Right lobe of liver (tissue), 6 donors: ENCODE results near the gene SELPLG. TPM values are rescaled to one million over a fixed set of nuclear protein-coding genes. Genes with fewer than 3 reads are reported as not detected.
"Not testable (repeated sequence)": the region's sequence is repeated elsewhere in the genome, so short reads cannot be mapped to it uniquely, and the experiment has no call there.

Experiments
- ATAC-seq, 4 donors: fragments of 200-7000 bp; cut with Tn5 transposase; one replicate each; pipeline ENCODE4 v1.9.1; 2020; ENCODE audit warnings: mild to moderate bottlenecking in 4 of 4, moderate library complexity in 4 of 4
- DNase-seq, 3 donors: peaks; one replicate each; pipeline ENCODE4 v3.0.0-alpha.2; 2020
- H3K27ac ChIP-seq, 3 donors: fragments of 200-600 bp; one replicate each; pipeline ENCODE4 v1.8.0; 2022
- H3K27me3 ChIP-seq, 2 donors: fragments of 200-600 bp; one replicate each; pipeline ENCODE4 v1.8.0; 2022
- H3K36me3 ChIP-seq, 4 donors: fragments of 200-600 bp; sonication (generic) in 1 of 4; one replicate each; pipeline versions ENCODE4 v1.5.1 to v1.8.0; 2017 to 2022; ENCODE audit warnings: control low read depth in 1 of 4
- H3K4me1 ChIP-seq, 4 donors: fragments of 200-600 bp; sonication (generic) in 1 of 4; one replicate each; pipeline versions ENCODE4 v1.5.1 to v1.8.0; 2017 to 2022; ENCODE audit warnings: control low read depth in 1 of 4
- H3K4me3 ChIP-seq, 3 donors: fragments of 200-600 bp; one replicate each; pipeline ENCODE4 v1.8.0; 2022
- H3K9me3 ChIP-seq, 4 donors: fragments of 200-600 bp; sonication (generic) in 1 of 4; one replicate each; pipeline versions ENCODE4 v1.5.1 to v1.8.0; 2017 to 2022; ENCODE audit warnings: control low read depth in 1 of 4
- CTCF ChIP-seq, 4 donors: fragments of 200-600 bp in 3 of 4; fragments of 450-650 bp in 1 of 4; IDR thresholded peaks; one replicate each; pipeline versions ENCODE4 v1.5.1 to v1.8.0; 2016 to 2022; ENCODE audit warnings: antibody characterized with exemption in 4 of 4, mild to moderate bottlenecking in 2 of 4
- POLR2A ChIP-seq: fragments of 450-650 bp; IDR thresholded peaks from one replicate; pipeline ENCODE4 v1.6.1; 2017; ENCODE audit warnings: antibody characterized with exemption, mild to moderate bottlenecking
- WGBS: methylation state at CpG from one replicate; pipeline ENCODE4 v1.1.6; 2018; ENCODE audit warnings: low coverage, low lambda C conversion rate; ENCODE audit not compliant: insufficient coverage; ENCODE audit errors: missing lambda C conversion rate; 5-methylcytosine and 5-hydroxymethylcytosine counted together
- intact Hi-C, 2 donors: fragments of 100-400 bp; cut with DNase I; formaldehyde crosslinking; loops; one replicate each; pipeline versions ENCODE4 v1.11.2 to v1.14.1; 2022
- total RNA-seq, 6 experiments: library from RNA; depleted of rRNA in 2 of 6; stranded (reverse); fragments of >200 nt in 2 of 6; fragmentation: NEBNext Ultra II Directional in 3 of 6; extraction: Animal tissue kit (Norgen Biotek cat#: 25700) in 3 of 6; gene quantifications; one replicate each; pipeline versions ENCODE4 v1.1.0 to v1.2.4, GENCODE V29; 2016 to 2023
- donor health status: DM: no; HTN: yes; CAD: no.
- donor health status: DM: no; HTN: no; CAD: no.
- donor health status: DM: no; HTN: no; CAD: no.
- donor health status: DM: no; HTN: yes; CAD: no.
- donor health status: DM: no; HTN: yes; CAD: no.

Gene SELPLG
- total RNA-seq, 6 experiments from 2014 or later = 1.5 to 6.0 (median 3.1) TPM

DNA sequence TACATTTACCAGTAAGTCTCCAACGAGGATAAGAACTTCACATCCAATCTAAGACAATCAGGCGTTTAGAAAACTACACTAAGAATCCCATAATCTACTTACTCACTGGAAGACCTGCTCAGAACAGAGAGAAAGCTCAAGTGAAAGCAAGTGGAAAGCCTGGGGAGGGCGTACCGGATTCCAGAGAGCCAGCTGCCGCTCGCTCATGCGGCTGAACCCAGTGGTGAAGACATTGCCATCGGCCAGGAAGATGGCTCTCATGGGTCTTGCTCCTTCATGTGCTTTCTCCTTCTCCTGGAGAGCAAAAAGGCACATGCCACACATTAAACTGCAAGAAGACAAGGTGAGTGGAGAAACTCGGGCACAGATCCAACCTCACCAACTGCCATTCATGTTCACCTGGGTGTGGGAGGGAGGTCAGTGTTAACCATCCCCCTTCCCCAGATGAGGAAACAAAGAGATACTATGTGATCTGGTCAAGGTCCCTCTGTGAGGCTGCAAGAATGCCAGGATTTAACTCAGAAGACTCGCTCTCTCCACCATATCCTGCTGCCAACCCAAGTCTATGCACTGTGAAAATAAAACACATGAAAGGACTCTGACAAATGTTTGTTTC, 23.5 kb upstream of the SELPLG start:
- H3K36me3 ChIP-seq = peaks cover 0 to 23% (median 9%) of the 10 kb centered on the region in 4 donors
- no peaks in the 10 kb centered on the region for H3K9me3 ChIP-seq
- peaks cover 0 to 3% (median 0%) of the 10 kb centered on the region in 4 donors for H3K4me1 ChIP-seq
- TF ChIP-seq CTCF (IDR thresholded peaks at IDR 0.05) (no peak), POLR2A (no peak)
- no peaks in the 10 kb centered on the region for H3K27me3 ChIP-seq
- 95% methylated on average over 9 of the region's 10 CpGs for WGBS
- ATAC-seq = no peak
- intact Hi-C loops = loop anchor here in 1 of 2 donors (10.0 kb wide), 1 partner anchor 138 kb away; no protein-coding TSS in a partner anchor
- no peak overlapping the region for H3K4me3 ChIP-seq
- no peak for DNase-seq
- H3K27ac ChIP-seq = no peak overlapping the region

GRCh38 chr12:108656247-108656646, 22.6 kb upstream of the SELPLG start:
- intact Hi-C loops = loop anchor here in 1 of 2 donors (10.0 kb wide), 1 partner anchor 139 kb away; no protein-coding TSS in a partner anchor
- not testable (repeated sequence) for ATAC-seq, H3K9me3 ChIP-seq, H3K27ac ChIP-seq, H3K4me1 ChIP-seq, DNase-seq, H3K27me3 ChIP-seq, H3K4me3 ChIP-seq
- 100% methylated on average over 4 of the region's 24 CpGs for WGBS
- peaks cover 0 to 29% (median 13%) of the 10 kb centered on the region in 4 donors for H3K36me3 ChIP-seq

GRCh38 chr12:108655812-108656175, 22.1 kb upstream of the SELPLG start:
- no CpG with 5 or more reads among the region's 28 CpGs for WGBS
- H3K36me3 ChIP-seq = peaks cover 0 to 31% (median 14%) of the 10 kb centered on the region in 4 donors

DNA sequence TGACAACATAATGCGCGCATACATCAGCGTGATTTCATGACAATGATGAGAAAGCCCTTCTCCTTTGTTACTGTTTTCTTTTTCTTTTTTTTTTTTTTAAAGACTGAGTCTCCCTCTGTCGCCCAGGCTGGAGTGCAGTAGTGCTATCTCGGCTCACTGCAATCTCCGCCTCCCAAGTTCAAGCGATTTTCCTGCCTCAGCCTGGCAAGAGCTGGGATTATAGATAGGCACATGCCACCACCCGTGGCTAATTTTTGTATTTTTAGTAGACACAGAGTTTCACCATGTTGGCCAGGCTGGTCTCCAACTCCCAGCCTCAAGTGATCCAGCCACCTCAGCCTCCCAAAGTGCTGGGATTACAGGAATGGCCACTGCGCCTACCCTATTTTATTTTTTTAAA, 20.9 kb upstream of the SELPLG start:
- not testable (repeated sequence) for DNase-seq, H3K27me3 ChIP-seq, H3K4me1 ChIP-seq, H3K9me3 ChIP-seq, H3K4me3 ChIP-seq, H3K27ac ChIP-seq, ATAC-seq
- WGBS = 87% methylated on average over 8 of the region's 9 CpGs
- intact Hi-C loops = loop anchor here in 1 of 2 donors (10.0 kb wide), 1 partner anchor 140 kb away; no protein-coding TSS in a partner anchor
- peaks cover 0 to 31% (median 14%) of the 10 kb centered on the region in 4 donors for H3K36me3 ChIP-seq

More at GRCh38 chr12:108655812-108656175, 22.1 kb upstream of the SELPLG start:
- H3K27me3 ChIP-seq, H3K27ac ChIP-seq, ATAC-seq, H3K9me3 ChIP-seq, DNase-seq, H3K4me1 ChIP-seq, H3K4me3 ChIP-seq: not testable (repeated sequence)
- intact Hi-C loops = loop anchor here in 1 of 2 donors (10.0 kb wide), 1 partner anchor 139 kb away; no protein-coding TSS in a partner anchor

- no peak for ATAC-seq
- no peak for DNase-seq
- no peaks in the 10 kb centered on the region for H3K27me3 ChIP-seq
- intact Hi-C loops = loop anchor here in 1 of 2 donors (10.0 kb wide), 1 partner anchor 141 kb away; no protein-coding TSS in a partner anchor
- H3K36me3 ChIP-seq = peaks cover 0 to 35% (median 14%) of the 10 kb centered on the region in 4 donors
- TF ChIP-seq CTCF (IDR thresholded peaks at IDR 0.05) (no peak), POLR2A (no peak)
- no peaks in the 10 kb centered on the region for H3K9me3 ChIP-seq
- no peak overlapping the region for H3K4me3 ChIP-seq
- 95% methylated on average over 3 of the region's 3 CpGs for WGBS
- H3K27ac ChIP-seq = no peak overlapping the region
- peaks cover 0 to 3% (median 0%) of the 10 kb centered on the region in 4 donors for H3K4me1 ChIP-seq
Measured at GRCh38 chr12:108653922-108654321, 20.2 kb upstream of the SELPLG start.

- intact Hi-C loops = loop anchor here in 1 of 2 donors (10.0 kb wide), 1 partner anchor 142 kb away; no protein-coding TSS in a partner anchor
- TF ChIP-seq CTCF (IDR thresholded peaks at IDR 0.05) (no peak), POLR2A (no peak)
- peaks cover 0 to 36% (median 10%) of the 10 kb centered on the region in 4 donors for H3K36me3 ChIP-seq
- H3K4me1 ChIP-seq = peaks cover 0 to 3% (median 0%) of the 10 kb centered on the region in 4 donors
- H3K27ac ChIP-seq = no peak overlapping the region
- H3K27me3 ChIP-seq = no peaks in the 10 kb centered on the region
- H3K9me3 ChIP-seq = no peaks in the 10 kb centered on the region
- DNase-seq (no peak), ATAC-seq (no peak)
- no peak overlapping the region for H3K4me3 ChIP-seq
Measured at GRCh38 chr12:108653082-108653516, 19.4 kb upstream of the SELPLG start.
